ENCODE data around the gene GLIPR1L2.
"Not testable (repeated sequence)": the region's sequence is repeated elsewhere in the genome, so short reads cannot be mapped to it uniquely, and the experiment has no call there.

The GLIPR1L2 gene

GRCh38 chr12:75390899-75391538 lies at the start of gene GLIPR1L2:
TSS of gene GLIPR1L2 (plus strand) at chr12:75391089. CDS start at chr12:75391117, 28 bp downstream.
- DNase-seq: peak; percentile 87
- peak within 1 kb of the TSS; percentile 93 for H3K27ac Mint-ChIP-seq
- H3K36me3 Mint-ChIP-seq (ENCODE audit: low read depth): peaks cover 5% of the 10 kb centered on the region
- H3K27me3 Mint-ChIP-seq (ENCODE audit: low read depth, poor library complexity): peaks cover 7% of the 10 kb centered on the region
- peak within 1 kb of the TSS; percentile 88 for H3K4me3 Mint-ChIP-seq
- peaks cover 8% of the 10 kb centered on the region for H3K9me3 Mint-ChIP-seq
- peaks cover 28% of the 10 kb centered on the region for H3K4me1 Mint-ChIP-seq
- TF ChIP-seq CTCF (IDR thresholded peaks at IDR 0.05): peak; percentile 63

DNA sequence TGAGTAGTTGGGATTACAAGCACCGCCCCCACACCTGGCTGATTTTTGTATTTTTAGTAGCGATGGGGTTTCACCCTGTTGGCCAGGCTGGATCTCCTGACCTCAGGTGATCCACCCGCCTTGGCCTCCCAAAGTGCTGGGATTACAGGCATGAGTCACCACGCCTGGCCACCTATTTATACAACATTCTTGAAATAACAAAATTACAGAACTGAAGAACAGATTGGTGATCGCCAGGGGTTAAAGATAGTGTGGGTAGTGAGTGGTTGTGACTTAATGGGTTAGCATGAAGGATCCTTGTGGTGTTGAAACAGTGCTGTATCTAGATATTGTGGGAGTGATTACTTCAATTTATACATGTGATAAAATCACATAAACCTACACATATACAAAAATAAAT lies 49.0 kb upstream of the GLIPR1L2 start:
- Mint-ChIP-seq H3K4me3 (no peak overlapping the region), H3K27me3 (ENCODE audit: low read depth, poor library complexity) (no peaks in the 10 kb centered on the region), H3K4me1 (no peaks in the 10 kb centered on the region), H3K36me3 (ENCODE audit: low read depth) (no peaks in the 10 kb centered on the region), H3K27ac (no peak overlapping the region), H3K9me3 (peaks cover 14% of the 10 kb centered on the region)
- no peak for TF ChIP-seq CTCF (IDR thresholded peaks at IDR 0.05)
- no peak for DNase-seq

GRCh38 chr12:75345531-75345930 lies 45.4 kb upstream of the GLIPR1L2 start:
- Mint-ChIP-seq H3K4me1 (no peaks in the 10 kb centered on the region), H3K9me3 (peaks cover 10% of the 10 kb centered on the region), H3K27ac (no peak overlapping the region), H3K4me3 (no peak overlapping the region), H3K36me3 (ENCODE audit: low read depth) (no peaks in the 10 kb centered on the region), H3K27me3 (ENCODE audit: low read depth, poor library complexity) (no peaks in the 10 kb centered on the region)
- TF ChIP-seq CTCF (IDR thresholded peaks at IDR 0.05): no peak
- no peak for DNase-seq

GRCh38 chr12:75346215-75346614 lies 44.7 kb upstream of the GLIPR1L2 start:
- not testable (repeated sequence) for H3K27me3 Mint-ChIP-seq (ENCODE audit: low read depth, poor library complexity); H3K27ac Mint-ChIP-seq; H3K4me1 Mint-ChIP-seq; DNase-seq; H3K4me3 Mint-ChIP-seq; H3K36me3 Mint-ChIP-seq (ENCODE audit: low read depth)
- H3K9me3 Mint-ChIP-seq: peaks cover 14% of the 10 kb centered on the region

DNA sequence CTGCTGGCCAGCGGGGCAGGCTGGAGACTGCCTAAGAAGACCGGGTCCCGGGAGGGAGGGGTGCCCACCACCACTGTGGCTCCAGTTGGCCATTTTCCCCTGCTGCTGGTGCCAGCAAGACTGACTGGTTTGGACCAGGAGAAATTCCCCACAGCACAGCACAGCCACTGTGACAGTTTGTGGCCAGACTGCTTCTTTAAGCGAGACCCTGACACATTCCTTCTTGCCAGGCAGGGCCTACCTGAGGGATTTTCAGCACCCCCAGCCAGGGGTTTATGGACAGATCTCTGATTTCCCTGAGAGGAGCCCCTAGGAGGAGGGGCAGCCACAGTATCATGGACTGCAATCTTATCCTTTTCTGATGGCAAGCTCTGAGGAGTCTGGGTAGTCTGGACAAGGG lies 40.9 kb upstream of the GLIPR1L2 start:
- peaks cover 42% of the 10 kb centered on the region for H3K9me3 Mint-ChIP-seq
- TF ChIP-seq CTCF (IDR thresholded peaks at IDR 0.05): no peak
- peaks cover 19% of the 10 kb centered on the region for H3K36me3 Mint-ChIP-seq (ENCODE audit: low read depth)
- H3K4me3 Mint-ChIP-seq: no peak overlapping the region
- no peaks in the 10 kb centered on the region for H3K27me3 Mint-ChIP-seq (ENCODE audit: low read depth, poor library complexity)
- peak; percentile 4 for DNase-seq
- no peaks in the 10 kb centered on the region for H3K4me1 Mint-ChIP-seq
- H3K27ac Mint-ChIP-seq: no peak overlapping the region

- peaks cover 47% of the 10 kb centered on the region for H3K9me3 Mint-ChIP-seq
- H3K4me1 Mint-ChIP-seq: no peaks in the 10 kb centered on the region
- H3K27ac Mint-ChIP-seq: no peak overlapping the region
- no peak overlapping the region for H3K4me3 Mint-ChIP-seq
- H3K27me3 Mint-ChIP-seq (ENCODE audit: low read depth, poor library complexity): no peaks in the 10 kb centered on the region
- no peak for TF ChIP-seq CTCF (IDR thresholded peaks at IDR 0.05)
- no peak for DNase-seq
- peaks cover 23% of the 10 kb centered on the region for H3K36me3 Mint-ChIP-seq (ENCODE audit: low read depth)
These were observed 40.5 kb upstream of the GLIPR1L2 start for GRCh38 chr12:75350413-75350812.

All from nephron progenitor cell (in vitro differentiated cells).